GM12875 (cell line): ENCODE data around the gene IFT43.

Source experiments
- H3K4me3 ChIP-seq: one replicate; pipeline ENCODE4 v1.5.1; 2011; ENCODE audit warnings: low read depth, low read length, control low read depth
- CTCF ChIP-seq: IDR thresholded peaks from 2 replicates; pipeline ENCODE4 v1.5.1; 2011; ENCODE audit warnings: low read depth, mild to moderate bottlenecking, control low read depth, inconsistent platforms, low read length, moderate library complexity, borderline replicate concordance; ENCODE audit not compliant: insufficient read depth

The IFT43 gene

GRCh38 chr14:76073717-76074116 is 88.2 kb downstream of the IFT43 start:
- H3K4me3 ChIP-seq: no peak overlapping the region
- TF ChIP-seq CTCF: no peak

GRCh38 chr14:76077340-76077739 is 91.8 kb downstream of the IFT43 start:
- H3K4me3 ChIP-seq: no peak overlapping the region
- no peak for TF ChIP-seq CTCF

GRCh38 chr14:76078501-76078900 is 92.9 kb downstream of the IFT43 start:
- TF ChIP-seq CTCF: no peak
- H3K4me3 ChIP-seq: no peak overlapping the region

GRCh38 chr14:76080025-76080424 is 94.5 kb downstream of the IFT43 start:
- no peak for TF ChIP-seq CTCF
- H3K4me3 ChIP-seq: no peak overlapping the region

GRCh38 chr14:76080471-76080870 is 94.9 kb downstream of the IFT43 start:
- no peak overlapping the region for H3K4me3 ChIP-seq
- no peak for TF ChIP-seq CTCF

GRCh38 chr14:76081642-76082041 is 96.1 kb downstream of the IFT43 start:
- no peak overlapping the region for H3K4me3 ChIP-seq
- TF ChIP-seq CTCF: no peak

- H3K4me3 ChIP-seq: no peak overlapping the region
- no peak for TF ChIP-seq CTCF
Observed at GRCh38 chr14:76083796-76084765, 98.5 kb downstream of the IFT43 start.
